GM18499 (cell line): ENCODE results near the gene CST3.
"Not testable (repeated sequence)": the region's sequence is repeated elsewhere in the genome, so short reads cannot be mapped to it uniquely, and the experiment has no call there.

Source experiments
- ATAC-seq: cut with Tn5 transposase; IDR thresholded peaks from one replicate; pipeline ENCODE4 v1.9.1; 2021; ENCODE audit warnings: moderate number of reproducible peaks; ENCODE audit not compliant: insufficient read depth, unreplicated experiment

The CST3 gene

GRCh38 chr20:23663180-23663579 lies 25.4 kb upstream of the CST3 start:
- ATAC-seq = no peak

DNA sequence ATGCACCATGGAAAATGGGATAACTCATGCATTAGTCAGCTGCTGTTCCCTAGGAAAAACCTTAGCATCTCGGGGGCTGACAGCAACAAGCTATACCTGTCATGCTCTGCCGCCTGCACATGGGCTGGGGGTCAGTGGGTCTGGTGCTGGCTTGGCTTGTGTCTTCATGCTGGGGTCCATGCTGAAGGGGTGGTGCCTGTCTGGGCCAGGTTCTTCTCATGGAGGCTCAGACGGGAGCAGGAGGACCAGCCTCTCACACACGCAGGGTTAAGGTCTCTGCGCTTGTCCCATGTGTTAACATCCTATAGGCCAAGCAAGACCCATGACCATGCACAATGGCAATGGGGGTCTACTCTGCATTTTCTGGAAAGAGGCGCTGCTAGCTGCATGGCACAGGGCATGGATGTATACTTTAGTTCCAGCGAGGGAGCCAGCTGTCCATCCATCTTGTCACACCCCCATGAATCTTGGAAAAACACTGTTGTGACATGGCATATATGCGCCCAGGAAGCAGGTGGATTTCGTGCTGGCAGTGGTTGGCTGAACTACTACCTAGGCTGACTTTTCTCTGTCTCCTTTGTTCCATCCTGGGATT lies 24.6 kb upstream of the CST3 start:
- ATAC-seq = no peak

GRCh38 chr20:23661002-23661429 lies 23.3 kb upstream of the CST3 start:
- no peak for ATAC-seq

- no peak for ATAC-seq
These were observed 22.5 kb upstream of the CST3 start for GRCh38 chr20:23659989-23660837.

GRCh38 chr20:23659610-23659988 lies 21.8 kb upstream of the CST3 start:
- not testable (repeated sequence) for ATAC-seq

DNA sequence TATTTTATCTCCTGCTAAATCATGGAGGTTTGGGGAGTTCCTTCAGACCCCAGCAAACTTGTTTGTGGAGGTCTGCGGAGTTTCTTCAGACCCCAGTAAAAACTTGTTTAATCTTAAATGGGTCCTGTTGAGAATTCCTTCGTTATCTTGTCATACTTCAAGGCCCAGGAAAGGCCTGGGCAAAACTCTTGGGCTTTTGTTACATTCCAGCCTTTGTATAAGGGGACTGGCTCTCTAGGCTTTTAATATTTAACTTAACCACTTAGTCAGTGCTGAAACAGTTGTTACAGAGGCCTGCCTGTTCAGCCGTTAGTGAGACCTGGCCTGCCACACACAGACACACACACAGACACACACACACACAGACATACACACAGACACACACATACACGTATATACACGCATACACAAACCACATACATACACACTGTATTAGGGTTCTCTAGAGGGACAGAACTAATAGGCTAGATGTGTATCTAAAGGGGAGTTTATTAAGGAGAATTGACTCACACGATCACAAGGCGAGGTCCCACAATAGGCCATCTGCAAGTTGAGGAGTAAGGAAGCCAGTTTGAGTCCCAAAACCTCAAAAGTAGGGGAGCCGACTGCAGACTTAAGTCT lies 21.3 kb upstream of the CST3 start:
- ATAC-seq = no peak

GRCh38 chr20:23658336-23658735 lies 20.6 kb upstream of the CST3 start:
- ATAC-seq = no peak

GRCh38 chr20:23657202-23657601 lies 19.4 kb upstream of the CST3 start:
- ATAC-seq = no peak

GRCh38 chr20:23656372-23656771 lies 18.6 kb upstream of the CST3 start:
- no peak for ATAC-seq

DNA sequence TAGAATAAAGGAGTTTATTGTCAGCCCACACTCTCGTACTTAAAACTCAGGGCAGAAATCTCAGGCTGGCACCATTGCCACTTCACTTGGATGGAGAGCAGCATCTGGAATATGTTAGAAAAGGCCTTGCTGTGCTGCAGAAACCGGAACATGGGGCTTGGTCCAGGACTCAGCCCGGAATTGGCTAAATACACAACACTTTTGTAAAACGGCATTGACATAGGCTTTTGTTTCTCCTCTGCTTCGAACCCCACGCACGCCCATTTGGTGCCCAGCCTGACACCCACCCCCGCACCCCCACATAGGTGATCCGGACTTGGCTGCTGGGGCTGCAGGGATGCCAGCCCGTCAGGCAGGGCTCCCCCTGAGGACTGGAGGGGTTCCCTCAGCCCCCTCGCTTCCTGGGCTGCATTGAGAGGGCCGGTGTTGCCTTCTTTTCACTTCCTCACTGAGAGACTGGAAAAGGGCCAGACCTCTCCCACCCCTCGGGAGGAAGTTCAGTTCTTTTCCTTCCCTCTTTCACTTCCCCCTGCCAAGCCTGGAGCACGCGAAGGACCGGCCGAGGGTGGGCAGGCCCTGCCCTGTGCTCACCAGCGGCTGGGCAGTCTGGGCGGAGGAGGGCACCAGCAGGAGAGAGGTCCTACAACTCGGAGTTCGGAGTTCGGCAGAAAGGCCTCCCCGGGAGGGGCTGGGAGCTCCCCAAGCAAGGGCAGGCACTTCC lies 17.9 kb upstream of the CST3 start:
- ATAC-seq = no peak

DNA sequence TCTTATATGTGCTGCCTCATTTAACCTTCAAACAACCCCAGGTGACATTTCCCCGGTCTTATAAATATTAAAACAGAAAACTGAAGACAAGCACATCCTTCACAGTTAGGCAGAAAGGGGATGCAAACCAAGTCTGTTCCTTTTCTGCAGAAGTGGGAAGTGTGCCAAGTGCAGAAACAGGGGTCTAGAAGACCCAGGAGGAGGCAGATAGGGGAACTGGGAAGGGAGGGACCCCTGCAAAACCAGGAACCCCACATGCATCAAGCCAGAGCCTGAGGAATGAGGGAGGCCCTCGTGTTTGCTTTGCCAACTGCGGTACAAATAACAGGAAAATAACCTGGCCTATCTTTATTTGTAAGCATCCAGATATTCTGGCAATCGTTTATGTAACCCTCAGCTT lies 17.0 kb upstream of the CST3 start:
- ATAC-seq = no peak

DNA sequence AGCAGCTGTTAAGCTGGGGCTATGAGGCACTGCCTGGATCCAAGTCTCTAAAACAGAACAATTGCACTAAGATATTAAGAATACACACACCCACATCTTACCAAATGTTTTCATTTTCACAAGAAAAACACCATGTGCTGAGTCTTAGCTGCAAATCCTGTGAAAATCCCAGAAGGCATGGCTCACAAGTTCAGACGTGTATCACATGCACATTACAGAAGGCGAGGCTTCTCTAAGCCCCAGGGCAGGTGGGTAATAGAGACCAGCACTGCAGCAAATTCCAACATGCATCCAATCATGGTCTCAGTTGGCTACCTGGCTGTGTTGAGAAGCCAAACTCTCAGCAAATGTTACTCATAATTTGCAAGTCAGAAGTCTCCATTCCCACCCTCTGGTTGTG lies 16.2 kb upstream of the CST3 start:
- ATAC-seq = no peak

DNA sequence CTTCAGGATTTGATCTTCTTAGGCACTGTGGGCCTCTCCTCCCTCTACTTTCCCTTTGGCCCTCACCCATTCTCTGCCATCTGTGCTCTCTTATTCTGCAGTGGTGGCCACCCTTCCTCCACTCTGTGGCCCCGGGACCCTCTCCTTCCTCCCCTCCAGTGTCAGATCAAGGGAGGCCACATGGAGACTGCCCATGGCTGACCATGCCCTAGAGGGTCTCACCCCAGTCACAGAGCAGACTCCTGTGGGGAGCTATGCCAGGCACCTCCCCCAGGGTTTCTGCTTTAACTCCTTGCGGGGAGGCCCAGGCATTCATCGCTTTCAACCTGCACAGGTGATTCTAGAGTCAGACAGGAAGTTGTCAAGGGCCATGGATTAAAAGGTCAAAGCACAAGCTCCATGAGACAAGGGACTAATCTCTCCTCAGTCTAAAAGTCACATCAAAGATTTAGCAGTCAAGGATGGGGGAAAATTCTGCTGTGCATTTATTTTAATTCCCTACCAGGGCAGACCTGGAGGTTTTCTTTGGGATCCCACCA lies 15.7 kb upstream of the CST3 start:
- ATAC-seq = no peak

DNA sequence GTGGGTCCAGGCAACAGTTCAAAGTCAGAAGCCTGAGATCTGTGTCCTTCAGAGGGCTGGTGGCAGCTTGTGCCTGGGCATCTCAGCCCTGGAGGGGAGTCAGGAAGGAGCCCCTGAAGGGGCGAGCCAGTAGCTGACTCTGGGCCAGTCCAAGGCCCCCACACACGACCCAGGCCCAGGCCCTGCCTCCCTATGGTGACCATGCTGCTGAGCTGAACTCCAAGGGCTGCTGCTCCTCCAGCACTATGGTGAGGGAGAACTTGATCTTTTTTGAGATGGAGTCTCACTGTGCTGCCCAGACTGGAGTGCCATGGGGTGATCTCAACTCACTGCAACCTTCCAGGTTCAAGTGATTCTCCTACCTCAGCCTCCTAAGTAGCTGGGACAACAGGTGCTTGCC lies 15.2 kb upstream of the CST3 start:
- ATAC-seq = no peak

DNA sequence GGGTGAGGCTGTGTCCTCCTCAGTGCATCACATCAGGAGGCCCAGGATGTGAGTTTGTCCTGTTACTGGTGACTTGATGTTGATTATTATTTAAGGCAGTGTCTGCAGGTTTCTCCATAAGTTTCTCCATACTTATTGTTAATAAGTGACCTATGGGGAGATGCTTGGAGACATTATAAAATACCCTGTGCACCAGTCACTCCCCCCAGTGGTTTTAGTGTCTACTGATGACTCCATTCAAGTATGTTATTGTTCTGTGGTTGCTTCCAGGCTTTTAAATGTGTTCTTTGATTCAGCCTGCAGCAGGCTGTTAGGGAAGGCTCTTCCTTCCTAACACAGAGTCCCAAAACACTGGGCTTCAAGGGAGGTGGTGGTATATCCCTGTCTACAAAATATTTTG lies 14.6 kb upstream of the CST3 start:
- no peak for ATAC-seq

- no peak for ATAC-seq
These were observed 13.4 kb upstream of the CST3 start for GRCh38 chr20:23651117-23651516.

DNA sequence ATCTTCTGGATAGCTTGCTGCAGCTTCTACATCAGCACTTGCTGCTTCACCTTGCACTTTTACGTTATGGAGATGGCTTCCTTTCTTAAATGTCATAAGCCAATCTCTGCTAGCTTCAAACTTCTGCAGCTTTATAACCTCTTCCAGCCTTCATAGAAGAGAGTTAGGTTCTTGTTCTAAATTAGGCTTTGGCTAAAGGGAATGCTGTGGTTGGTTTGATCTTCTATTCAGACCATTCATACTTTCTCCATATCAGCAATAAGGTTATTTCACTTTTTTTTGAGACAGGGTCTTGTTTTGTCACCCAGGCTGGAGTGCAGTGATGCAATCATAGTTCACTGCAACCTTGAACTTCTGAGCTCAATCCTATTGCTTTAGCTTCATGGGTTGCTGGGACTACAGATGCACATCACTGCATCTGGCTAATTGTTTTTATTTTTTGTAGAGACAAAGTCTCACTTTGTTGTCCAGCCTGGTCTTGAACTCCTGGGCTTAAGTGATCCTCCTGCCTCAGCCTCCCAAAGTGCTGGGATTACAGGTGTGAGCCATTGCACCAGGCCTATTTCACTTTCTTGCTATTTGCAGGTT lies 12.2 kb upstream of the CST3 start:
- no peak for ATAC-seq

GRCh38 chr20:23649242-23649641 lies 11.5 kb upstream of the CST3 start:
- ATAC-seq = no peak

DNA sequence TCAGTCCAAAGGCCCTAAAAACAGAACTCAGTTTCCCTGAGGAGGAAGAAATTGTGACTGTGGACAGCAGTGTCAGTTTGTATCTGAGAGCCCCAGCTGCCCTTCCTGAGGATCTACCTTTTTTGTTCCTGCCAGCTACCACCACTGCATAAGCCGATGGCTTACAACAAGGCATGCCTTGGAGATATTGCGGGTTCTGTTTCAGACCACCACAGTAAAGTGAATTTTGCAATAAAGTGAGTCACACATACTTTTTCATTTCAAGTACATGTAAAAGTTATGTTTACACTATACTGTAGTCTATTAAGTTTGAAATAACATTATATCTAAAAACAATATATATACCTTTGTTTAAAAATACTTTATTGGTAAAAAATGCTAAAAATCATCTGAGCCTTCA lies 9.6 kb upstream of the CST3 start:
- ATAC-seq = no peak

- ATAC-seq = no peak
These were observed 8.5 kb upstream of the CST3 start for GRCh38 chr20:23646106-23646873.
